Left forelimb (tissue), 1 donor: ENCODE measurements around the gene EDA2R.

Experiments used
- DNase-seq: peaks from one replicate; pipeline ENCODE4 v3.0.0-alpha.2; 2018; ENCODE audit warnings: low spot score

Gene EDA2R, protein sequence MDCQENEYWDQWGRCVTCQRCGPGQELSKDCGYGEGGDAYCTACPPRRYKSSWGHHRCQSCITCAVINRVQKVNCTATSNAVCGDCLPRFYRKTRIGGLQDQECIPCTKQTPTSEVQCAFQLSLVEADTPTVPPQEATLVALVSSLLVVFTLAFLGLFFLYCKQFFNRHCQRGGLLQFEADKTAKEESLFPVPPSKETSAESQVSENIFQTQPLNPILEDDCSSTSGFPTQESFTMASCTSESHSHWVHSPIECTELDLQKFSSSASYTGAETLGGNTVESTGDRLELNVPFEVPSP

DNA sequence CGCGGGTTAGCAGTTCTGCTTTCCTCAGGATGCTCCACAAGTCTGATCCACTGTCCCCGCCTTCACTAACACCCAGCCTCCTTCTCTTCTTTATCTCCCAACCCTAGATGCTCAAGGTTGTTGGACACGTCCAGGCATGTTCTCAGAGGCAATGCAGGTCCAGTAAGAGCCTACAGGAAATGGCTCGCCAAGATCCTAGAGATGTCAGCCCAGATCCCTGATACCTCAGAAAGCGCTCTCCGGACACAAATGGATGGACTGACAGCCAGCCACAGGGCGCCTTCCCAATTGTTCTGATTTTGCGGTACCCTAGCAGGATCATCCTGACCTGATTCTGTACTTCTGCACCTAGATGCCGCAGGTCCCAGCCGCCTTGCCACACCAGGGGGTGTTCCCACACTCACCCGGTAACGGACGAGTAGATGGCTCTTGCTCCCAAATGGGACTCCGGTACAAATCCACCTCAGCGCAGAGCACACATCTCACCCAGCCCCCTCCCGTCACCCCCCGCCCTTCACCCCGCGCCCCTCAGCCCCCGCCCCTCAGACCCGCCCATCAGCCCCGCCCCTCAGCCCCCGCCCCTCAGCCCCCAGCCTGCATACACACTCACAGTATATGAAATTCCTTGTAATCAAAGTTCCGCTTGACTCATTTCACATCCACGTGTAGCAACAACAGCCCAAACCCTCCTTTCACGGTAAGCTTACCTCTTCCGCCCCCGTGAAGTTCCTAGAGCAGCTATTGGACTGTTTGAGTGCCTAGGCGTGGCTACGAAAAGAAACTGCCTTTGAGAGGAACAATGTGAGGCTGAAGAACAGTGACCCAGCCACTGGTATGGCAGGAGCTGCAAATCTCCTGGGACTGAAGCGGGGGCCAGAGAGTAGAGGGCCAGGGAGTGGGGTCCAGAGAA, at the start of gene EDA2R:
TSS of gene EDA2R (minus strand) at position 488 of the 910 bp plus-strand sequence. CDS start 23,058 bp downstream, outside the sequence.
- no peak for DNase-seq

DNA sequence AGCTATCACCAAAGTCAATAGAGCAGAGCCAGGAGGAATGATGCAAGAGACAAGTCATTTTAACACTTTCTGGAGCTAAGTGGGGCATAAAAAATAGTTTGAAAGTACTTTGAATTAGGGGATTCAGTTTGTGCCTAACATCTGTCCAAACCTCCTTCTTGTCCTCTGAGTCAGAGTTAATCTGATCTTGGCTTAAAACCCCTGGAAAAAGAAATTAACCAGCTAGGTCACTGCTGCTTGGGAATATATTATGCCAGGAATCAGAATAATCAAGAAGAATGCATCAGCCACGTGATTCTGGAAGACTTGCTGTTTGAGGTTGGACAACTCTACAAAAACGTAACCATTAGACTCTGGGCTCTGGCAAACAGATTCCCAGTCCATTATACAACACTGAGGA, 45.3 kb upstream of the EDA2R start:
- no peak for DNase-seq

DNA sequence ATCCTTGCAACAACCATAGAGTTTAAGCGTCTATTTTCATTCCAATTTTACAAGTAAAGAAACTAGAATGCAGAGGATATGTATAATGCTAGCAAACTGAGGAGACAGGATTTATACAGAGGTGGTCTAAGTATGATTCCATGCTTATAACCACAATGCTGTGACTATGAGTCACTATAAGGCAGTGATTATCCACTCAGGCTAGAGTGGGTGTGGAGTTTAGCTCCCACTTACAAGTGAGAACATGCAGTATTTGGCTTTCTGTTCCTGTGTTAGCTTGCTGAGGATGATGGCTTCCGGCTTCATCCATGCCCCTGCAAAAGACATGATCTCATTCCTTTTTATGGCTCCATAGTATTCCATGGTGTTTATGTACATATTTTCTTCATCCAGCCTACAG, 41.6 kb upstream of the EDA2R start:
- no peak for DNase-seq

DNA sequence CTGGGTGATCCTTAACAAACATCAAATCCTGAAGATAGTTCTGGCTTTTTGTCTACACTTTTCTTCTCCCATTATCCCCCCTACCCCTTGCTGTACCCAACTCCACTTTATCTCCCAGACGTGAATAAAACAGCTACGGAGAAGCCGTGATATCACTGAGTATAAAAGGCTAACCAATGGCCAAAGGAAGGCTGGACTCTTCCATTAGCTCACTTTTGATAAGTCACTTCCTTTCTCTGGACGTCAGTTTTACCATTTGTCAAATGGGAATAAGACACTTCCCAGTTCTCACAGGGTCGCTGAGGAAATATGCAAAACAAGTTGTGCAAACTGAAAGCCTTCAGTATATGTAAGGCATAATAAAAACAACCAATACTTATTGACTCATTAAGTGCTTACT, 38.6 kb upstream of the EDA2R start:
- no peak for DNase-seq

DNA sequence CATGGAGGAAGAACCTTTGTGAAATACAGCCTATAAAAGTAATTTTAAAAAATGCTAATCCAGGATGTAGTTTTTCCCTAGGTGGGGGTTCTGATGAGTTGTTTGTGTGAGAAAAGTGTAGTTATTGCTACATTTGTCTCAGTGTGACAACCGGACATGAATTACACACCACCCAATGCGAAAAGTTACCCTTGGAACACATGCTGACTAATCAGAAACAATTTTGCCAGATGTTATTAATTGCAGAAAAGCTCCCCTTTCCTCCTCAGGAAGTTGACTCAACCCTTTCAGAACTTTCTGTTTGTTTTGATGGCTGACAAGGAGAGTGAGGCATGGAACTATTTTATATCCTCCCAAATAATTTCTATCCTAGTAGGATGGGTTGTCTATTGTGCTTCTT, 38.1 kb upstream of the EDA2R start:
- DNase-seq, result no peak

DNA sequence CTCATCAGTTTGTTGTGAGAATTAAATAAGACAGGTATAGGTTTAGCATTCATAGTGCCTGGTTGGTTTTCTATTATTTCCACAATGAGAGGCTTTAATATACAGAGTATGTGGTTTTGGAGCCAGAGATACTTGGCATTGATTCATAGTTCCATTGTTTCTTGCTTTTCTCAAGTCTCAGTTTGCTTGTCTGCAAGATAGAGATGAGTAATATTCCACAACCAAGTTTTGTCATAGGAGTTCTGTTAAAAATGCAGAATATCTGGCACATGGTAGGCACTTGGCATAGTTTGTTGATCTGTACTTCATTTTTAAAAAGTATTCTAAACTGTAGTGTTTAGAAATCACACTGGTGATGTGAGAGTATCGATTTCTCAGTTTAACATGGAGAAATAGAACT, 37.5 kb upstream of the EDA2R start:
- DNase-seq, result no peak

DNA sequence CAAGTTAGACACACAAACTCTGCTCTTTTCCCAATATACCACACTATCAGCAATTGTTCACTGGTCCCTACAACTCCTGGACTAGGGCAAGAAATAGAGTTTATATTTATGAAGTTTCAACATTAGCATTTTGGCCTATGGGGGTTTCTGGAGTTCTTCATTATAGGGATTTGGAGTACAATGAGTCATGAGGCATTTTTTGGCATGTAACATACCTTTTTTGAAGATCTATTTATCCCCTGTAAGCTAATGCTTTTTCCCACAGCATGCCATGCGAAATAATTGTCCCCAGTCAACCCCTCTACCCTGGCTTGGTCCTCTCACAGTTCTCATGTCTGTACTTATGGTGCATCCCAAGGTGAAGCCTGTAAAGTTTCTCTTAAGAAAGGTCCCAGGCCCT, 36.7 kb upstream of the EDA2R start:
- DNase-seq, result no peak

DNA sequence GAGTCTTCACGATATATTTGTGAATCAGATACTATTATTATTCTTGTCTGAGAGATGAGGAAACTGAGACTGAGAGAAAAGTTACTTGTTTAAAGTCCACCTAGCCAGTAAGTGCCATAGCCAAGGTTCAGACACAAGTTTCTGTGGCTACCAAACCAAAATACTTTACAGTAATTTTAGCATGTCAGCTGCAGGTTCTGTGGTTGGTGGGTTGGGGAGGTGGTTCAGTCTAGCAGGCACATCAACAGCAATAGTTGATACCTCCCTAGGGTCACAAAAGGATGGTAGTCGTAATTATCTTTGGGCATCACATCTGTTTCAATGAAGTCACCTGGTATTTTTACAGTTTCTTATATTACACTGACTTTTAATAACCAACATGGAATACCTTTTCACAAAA, 35.6 kb upstream of the EDA2R start:
- DNase-seq, result no peak

DNA sequence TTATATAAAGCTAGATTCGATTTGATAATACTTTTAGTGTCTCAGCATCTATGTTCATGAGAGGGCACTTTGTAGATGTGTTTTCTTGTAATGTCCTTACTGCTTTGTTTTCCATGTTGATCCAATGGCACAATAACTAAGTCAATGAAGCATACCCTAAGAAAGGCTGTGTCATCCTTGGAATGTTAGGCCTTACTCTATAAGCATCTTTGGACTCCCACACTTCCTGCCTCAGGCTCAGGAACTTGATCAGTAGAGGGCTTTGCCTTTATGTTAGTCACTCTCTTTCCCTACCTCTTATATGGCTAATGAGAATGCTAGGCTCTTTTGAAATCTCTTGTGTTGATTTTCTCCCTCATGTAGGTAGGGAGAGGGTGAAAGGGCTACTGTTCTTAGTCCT, 33.2 kb upstream of the EDA2R start:
- no peak for DNase-seq

DNA sequence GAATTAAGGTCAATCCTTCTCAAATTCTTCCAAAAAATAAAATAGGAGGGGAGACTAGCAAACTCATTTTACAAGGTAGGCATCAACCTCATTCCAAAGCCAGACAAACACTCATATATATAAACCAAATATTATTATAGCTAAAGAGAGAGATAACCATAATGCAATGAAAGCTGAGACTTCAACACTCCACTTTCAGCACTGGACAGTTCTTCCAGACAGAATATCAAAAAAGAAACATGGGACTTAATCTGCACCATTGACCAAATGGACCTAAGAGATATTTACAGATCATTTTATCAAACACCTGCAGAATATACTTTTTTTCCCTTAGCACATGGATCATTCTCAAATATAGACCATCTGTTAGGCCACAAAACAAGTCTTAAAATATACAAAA, 15.5 kb upstream of the EDA2R start:
- no peak for DNase-seq

DNA sequence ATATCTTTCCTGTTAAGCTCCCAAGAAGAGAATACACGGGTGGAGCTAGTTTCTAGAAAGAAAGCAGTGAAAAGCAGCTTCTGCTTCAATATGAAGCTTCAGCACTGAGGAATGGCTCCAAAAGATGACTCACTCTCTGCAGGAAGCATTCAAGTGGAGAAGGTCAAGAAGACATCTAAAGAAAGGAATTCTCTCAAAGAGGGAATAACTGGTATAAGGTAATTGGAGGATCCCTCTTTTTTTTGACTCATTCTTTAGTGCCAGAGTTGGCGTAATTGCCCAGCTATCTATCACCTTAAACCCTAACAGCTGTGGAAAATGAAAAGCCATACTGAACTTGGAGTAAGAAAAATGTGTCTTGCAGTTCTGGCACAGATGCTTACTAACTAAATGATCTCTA, 3.5 kb downstream of the EDA2R start:
- DNase-seq, result no peak

DNA sequence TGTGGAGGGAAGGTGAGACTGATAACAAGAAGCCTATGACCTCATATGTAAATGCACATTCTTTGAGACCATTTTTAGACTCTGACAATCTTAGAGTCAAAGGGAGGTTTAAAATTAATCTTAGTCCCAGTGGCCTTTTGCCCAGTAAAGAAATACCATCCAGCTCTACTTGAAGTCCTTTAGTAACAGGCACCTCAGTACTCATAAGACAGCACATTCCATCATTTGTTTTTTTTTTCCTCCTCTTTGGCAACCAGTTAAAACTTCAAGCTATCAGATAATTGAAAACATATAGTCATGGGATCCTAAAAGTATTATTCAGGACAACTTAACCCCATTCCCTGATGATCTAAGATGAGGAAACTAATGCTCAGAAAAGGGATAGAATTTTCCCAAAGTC, 4.6 kb downstream of the EDA2R start:
- no peak for DNase-seq

DNA sequence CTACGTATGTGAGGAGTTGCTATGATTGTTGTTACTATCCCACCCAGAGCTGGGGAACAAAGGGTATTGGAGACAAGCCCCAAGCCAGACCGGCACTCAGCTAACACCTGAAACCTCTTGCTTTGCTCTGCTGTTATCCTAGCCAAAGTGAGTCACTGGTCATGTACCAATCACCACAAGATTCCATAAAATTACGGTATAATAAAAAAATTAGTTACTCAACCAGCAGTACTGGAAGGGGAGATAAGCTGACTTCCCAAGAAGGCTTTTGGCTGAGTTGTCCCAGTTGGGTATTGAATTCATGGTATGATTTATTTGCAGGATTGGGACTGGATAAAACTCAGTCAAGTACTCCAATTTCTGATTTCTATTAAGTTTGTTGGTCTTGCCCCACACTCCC, 5.3 kb downstream of the EDA2R start:
- no peak for DNase-seq

DNA sequence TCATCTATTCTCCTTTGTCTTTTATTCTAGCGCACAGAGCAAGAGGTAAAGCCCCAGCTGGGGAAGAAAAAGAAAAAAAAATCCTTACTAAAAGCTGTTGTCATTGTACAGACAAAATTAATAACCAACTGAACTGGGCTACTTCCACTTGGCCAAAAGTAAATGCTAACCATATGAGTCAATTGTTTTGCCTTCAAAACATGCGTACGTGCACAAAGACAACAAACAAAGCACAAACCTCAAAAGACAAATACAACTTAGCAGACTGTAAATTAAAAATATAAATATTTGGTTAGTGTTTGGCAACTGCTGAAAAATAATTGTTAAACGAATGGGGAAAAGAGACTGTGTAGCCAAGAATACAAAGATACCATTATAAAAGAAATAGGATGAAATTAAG, 5.9 kb downstream of the EDA2R start:
- no peak for DNase-seq

DNA sequence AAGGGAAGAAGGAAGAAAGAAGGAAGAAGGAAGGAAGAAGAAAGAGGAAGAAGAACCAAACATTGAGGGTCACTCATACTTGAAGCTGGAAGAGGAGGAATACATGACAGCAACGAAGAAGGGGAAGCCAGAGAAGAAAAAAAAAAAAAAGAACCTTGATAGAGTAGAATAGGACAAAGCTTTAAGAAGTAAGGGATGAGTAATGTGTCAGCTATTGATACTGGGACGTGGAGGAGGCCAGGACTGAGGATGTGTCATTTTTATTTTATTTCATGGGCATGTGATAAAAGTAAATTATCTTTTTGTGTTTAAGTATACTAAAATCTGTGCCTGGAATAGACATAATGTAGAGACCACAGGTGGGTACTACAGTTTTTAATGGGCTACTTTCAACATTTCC, 6.4 kb downstream of the EDA2R start:
- DNase-seq, result no peak

DNA sequence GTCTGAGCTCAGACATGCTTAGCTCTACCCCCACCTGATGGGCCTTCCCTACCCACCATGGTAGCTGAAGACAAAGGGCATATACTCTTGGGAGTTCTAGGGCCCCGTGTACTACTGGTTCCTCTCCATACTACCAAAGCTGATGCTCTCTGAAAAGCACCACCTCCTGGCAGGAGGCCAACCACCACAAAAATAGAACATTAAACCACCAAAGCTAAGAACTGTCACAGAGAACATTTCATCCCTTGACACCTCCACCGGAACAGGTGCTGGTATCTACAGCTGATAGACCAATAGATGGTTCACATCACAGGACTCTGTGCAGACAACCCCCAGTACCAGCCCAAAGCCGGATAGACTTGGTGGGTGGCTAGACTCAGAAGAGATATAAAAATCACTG, 13.4 kb downstream of the EDA2R start:
- DNase-seq, result no peak

DNA sequence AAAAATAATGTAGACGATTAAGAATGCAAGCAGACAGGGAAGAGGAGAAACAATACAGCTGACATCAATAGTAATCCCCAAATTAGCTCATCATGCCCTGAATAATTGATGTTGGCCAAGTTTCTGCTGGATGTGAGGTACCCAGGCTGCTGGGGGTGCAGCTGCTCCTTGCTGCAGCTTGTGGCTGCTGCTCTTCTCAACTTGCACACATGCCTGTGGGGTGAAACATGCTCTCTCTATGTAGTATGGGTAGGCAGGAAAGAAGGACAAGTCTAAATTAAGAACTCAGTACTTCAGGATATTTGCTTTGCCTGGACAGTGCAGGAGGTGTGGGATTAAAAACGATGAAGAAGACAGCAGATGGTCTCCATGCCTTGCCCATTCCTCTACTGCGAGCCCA, 16.7 kb downstream of the EDA2R start:
- DNase-seq, result no peak

DNA sequence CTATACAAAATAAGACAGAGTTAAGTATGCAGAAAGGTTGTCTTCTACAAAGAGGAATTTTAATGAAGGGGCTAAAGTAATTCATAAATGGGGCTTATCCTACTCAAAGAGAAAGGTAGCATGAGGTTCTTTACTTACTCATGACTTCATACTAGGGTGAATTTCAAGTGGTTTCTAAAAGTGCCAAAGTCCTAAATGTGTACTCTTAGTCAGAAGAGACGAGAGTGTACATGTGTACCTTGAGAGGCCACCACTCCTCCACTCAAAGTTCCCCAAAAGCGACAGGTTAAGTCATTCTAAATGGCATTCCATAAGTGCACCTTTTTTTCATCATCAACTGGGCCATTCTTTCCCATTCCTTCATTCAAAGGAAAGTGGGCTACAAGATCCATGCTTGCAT, 21.9 kb downstream of the EDA2R start:
- no peak for DNase-seq

DNA sequence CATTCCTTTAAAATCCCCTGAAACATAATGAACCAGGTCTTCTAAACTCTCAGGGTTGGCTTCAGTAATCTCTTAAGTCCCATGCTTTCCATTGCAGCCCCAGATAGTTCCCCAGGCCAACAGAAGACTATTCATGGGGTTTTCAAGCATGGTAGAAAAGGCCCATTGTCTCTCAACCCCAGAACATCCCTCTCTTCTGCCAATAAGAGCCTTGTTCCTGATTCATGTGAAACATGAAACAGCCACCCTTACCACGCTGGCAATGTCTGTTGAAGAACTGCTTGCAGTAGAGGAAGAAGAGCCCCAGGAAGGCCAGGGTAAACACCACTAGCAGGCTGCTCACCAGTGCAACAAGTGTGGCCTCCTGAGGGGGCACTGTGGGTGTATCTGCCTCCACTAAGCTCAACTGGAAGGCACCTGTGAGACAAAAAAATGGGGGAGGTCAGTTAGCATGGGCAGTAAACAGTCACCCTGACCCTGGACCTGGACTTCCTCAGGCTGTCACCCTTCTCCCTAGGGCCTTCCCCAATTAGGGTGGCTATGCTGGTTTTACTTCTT, 36.4 kb downstream of the EDA2R start:
- no peak for DNase-seq

DNA sequence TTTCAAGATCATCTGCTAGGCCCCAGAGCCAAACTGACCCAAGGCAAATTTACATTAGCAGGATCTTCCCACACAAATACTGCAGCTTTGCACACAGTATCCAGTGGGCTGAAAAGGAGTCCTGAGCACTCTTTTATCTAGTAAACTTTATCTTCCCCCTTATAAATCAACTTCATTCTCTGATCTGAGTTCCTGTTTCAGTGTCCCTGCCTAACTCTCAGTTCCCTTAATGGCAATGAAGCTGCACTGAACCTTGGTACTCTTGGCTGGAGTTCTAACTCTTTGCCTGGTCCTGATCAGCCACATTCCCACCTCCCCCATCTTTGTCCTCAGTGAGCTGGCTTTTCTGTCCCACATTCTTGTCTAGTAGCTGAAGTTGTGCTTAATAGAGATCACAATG, 37.4 kb downstream of the EDA2R start:
- no peak for DNase-seq

DNA sequence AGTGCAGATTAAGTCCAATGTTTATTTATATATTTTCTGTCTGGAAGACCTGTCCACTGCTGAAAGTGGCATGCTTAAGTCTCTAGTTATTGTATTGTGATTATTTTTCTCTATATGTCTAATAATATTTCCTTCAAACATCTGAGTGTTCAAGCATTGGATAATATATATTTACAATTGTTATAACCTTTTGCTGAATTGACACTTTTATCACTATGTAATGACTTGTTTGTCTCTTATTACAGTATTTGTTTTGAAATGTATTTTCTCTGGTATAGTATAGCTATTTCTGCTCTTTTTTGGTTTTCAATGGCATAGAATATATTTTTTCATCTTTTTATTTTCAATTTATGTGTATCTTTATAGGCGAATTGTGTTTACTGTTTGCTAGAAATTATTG, 59.7 kb downstream of the EDA2R start:
- no peak for DNase-seq

DNA sequence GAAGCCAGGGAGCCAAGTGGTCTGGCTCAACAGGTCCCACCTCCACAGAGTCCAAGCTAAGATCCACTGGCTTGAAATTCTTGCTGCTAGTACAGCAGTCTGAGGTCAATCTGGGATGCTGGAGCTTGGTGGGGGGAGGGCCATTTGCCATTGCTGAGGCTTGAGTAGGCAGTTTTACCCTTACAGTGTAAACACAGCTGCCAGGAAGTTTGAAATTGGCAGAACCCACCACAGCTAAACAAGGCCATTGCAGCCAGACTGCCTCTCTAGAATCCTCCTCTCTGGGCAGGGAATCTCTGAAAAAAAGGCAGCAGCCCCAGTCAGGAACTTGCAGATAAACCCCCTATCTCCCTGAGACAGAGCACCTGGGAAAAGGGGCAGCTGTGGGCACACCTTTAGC, 84.9 kb downstream of the EDA2R start:
- DNase-seq, result no peak

DNA sequence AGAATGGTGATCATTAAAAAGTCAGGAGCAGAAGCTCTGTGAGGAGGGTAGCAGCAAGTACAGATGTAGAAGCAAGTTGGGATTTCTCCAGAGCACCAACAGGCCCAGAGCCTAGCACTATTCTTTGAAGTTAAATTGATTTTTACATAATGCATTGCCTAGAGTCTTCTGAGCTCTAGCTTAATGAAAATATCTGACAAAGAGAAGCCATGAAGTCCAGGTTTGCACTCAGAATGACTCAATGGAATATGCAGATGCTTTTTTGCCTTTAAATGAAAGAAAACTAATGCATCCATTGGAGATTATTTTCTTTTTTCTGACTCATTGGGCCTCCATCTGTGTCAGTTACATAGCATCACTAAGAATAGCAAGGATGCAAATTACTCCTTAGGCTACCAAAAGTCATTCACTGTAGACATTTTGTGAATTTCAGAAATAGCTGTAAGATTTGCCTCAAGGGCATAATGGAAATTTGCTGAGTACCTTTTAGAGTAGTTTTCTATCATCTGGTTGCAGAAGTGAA, 91.0 kb downstream of the EDA2R start:
- no peak for DNase-seq
